Neural cell (in vitro differentiated cells): Measurements from ENCODE around the gene PICALM. TPM values are rescaled to one million over a fixed set of nuclear protein-coding genes. Genes with fewer than 3 reads are reported as not detected.

Experiments used
- H2AFZ ChIP-seq: fragments of 200-600, 300-800 bp; sonication (generic), shearing (Covaris generic); 2 replicates; pipeline ENCODE4 v1.6.0; 2014; ENCODE audit warnings: low read depth, mild to moderate bottlenecking, antibody characterized with exemption, low read length, moderate library complexity
- H3F3A ChIP-seq: fragments of 200-600 bp; shearing (Covaris generic); 2 replicates; pipeline ENCODE4 v1.6.1; 2016; ENCODE audit warnings: mild to moderate bottlenecking, moderate library complexity, mixed read lengths, antibody characterized with exemption, low read length; ENCODE audit not compliant: insufficient read depth, poor library complexity, severe bottlenecking
- H3K27ac ChIP-seq: fragments of 200-600, 300-800 bp; sonication (generic), shearing (Covaris generic); 2 replicates; pipeline ENCODE4 v1.5.1; 2014; ENCODE audit warnings: mild to moderate bottlenecking, low read length, moderate library complexity
- H3K27me3 ChIP-seq: fragments of 300-800, 200-600 bp; sonication (generic), shearing (Covaris generic); 2 replicates; pipeline ENCODE4 v1.6.0; 2014; ENCODE audit warnings: mild to moderate bottlenecking, low read depth, low read length, moderate library complexity; ENCODE audit not compliant: insufficient read depth
- H3K36me3 ChIP-seq: fragments of 300-800, 200-600 bp; sonication (generic), shearing (Covaris generic); 2 replicates; pipeline ENCODE4 v1.5.1; 2014; ENCODE audit warnings: mild to moderate bottlenecking, antibody characterized with exemption, low read length, moderate library complexity; ENCODE audit not compliant: insufficient read depth
- H3K4me2 ChIP-seq: fragments of 300-800, 200-600 bp; sonication (generic), shearing (Covaris generic); 2 replicates; pipeline ENCODE4 v1.6.0; 2014; ENCODE audit warnings: mild to moderate bottlenecking, low read length
- H3K4me3 ChIP-seq: fragments of 300-800, 200-600 bp; sonication (generic), shearing (Covaris generic); 2 replicates; pipeline ENCODE4 v1.5.1; 2014; ENCODE audit warnings: mild to moderate bottlenecking, low read length, moderate library complexity
- H3K79me2 ChIP-seq: fragments of 200-600 bp; shearing (Covaris generic); replicated peaks from 2 replicates; pipeline ENCODE4 v1.6.0; 2014; ENCODE audit warnings: mild to moderate bottlenecking, low read length, moderate library complexity; ENCODE audit not compliant: insufficient read depth
- H3K9ac ChIP-seq: fragments of 300-800, 200-600 bp; sonication (generic), shearing (Covaris generic); 2 replicates; pipeline ENCODE4 v1.6.1; 2016; ENCODE audit warnings: mild to moderate bottlenecking, low read length, mixed read lengths
- H3K9me2 ChIP-seq: fragments of 200-600 bp; shearing (Covaris generic); 2 replicates; pipeline ENCODE4 v1.6.1; 2016; ENCODE audit warnings: mild to moderate bottlenecking, low read length, mixed read lengths; ENCODE audit not compliant: insufficient read depth
- H3K9me3 ChIP-seq: fragments of 200-600, 300-800 bp; sonication (generic), shearing (Covaris generic); 2 replicates; pipeline ENCODE4 v1.6.1; 2016; ENCODE audit warnings: mild to moderate bottlenecking, mixed run types, low read length, moderate library complexity, mixed read lengths
- H4K20me1 ChIP-seq: fragments of 200-600 bp; shearing (Covaris generic); 2 replicates; pipeline ENCODE4 v1.6.1; 2016; ENCODE audit warnings: mild to moderate bottlenecking, mixed run types; ENCODE audit not compliant: insufficient read depth
- EP300 ChIP-seq: fragments of 450-650 bp; conservative IDR thresholded peaks from 2 replicates; pipeline ENCODE4 v1.6.1; 2014; ENCODE audit warnings: antibody characterized with exemption, mild to moderate bottlenecking, moderate library complexity; ENCODE audit not compliant: poor library complexity, severe bottlenecking
- EZH2 ChIP-seq: fragments of 200-600, 300-800 bp; shearing (Covaris generic), sonication (generic); IDR thresholded peaks from 2 replicates; pipeline ENCODE4 v1.6.1; 2014; ENCODE audit warnings: antibody characterized with exemption, low read length, borderline replicate concordance, mild to moderate bottlenecking; ENCODE audit not compliant: insufficient read depth, poor library complexity, severe bottlenecking
- MXI1 ChIP-seq: fragments of 450-650 bp; conservative IDR thresholded peaks from 2 replicates; pipeline ENCODE4 v1.6.1; 2014; ENCODE audit warnings: antibody characterized with exemption, mild to moderate bottlenecking; ENCODE audit not compliant: poor library complexity, severe bottlenecking
- POLR2AphosphoS5 ChIP-seq: IDR thresholded peaks from 2 replicates; pipeline ENCODE4 v1.6.1; 2012
- RAD21 ChIP-seq: fragments of 450-650 bp; conservative IDR thresholded peaks from 2 replicates; pipeline ENCODE4 v1.6.1; 2014; ENCODE audit warnings: antibody characterized with exemption, mild to moderate bottlenecking, moderate library complexity
- SMC3 ChIP-seq: fragments of 450-650 bp; conservative IDR thresholded peaks from 2 replicates; pipeline ENCODE4 v1.6.1; 2014; ENCODE audit warnings: antibody characterized with exemption, mild to moderate bottlenecking, moderate library complexity; ENCODE audit not compliant: poor library complexity
- TAF1 ChIP-seq: IDR thresholded peaks from 2 replicates; pipeline ENCODE4 v1.6.1; 2012; ENCODE audit warnings: low read depth
- polyA plus RNA-seq: library from polyadenylated mRNA; depleted of rRNA; stranded (reverse); fragments of >200 nt; gene quantifications from 2 replicates; pipeline ENCODE4 v1.2.3, GENCODE V29; 2014
- TF ChIP-seq, protein P1 (sequence below): IDR thresholded peaks from 2 replicates; pipeline ENCODE4 v1.6.1; 2012; ENCODE audit warnings: borderline replicate concordance
- TF ChIP-seq, protein P2 (sequence below): fragments of 450-650 bp; IDR thresholded peaks from 2 replicates; pipeline ENCODE4 v1.5.1; 2014; ENCODE audit warnings: antibody characterized with exemption, mild to moderate bottlenecking, moderate library complexity; ENCODE audit not compliant: poor library complexity, severe bottlenecking

The PICALM gene
- polyA plus RNA-seq, 1 donor from 2014 or later, result 161 TPM

DNA sequence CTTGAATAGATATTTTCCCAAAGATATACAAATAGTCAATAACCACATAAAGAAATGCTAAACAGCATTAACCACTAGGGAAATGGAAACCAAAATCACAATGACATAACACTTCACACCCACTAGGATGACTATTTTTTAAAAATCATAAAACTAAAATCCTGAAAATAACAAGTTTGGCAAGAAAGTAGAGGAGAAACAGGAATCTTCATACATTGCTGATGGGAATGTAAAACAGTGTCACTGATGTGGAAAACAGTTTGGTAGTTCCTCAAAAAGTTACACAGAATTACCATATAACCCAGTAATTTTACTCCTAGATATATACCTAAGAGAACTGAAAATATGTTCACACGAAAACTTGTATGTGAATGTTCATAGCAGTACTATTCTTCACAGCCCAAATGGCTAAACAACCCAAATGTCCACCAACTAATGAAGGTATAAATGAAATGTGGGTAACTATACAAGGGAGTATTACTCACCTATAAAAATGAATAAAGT lies 12.5 kb downstream of the PICALM start:
- H3K9me3 ChIP-seq, result no peaks in the 10 kb centered on the region
- no peaks in the 10 kb centered on the region for H3K27me3 ChIP-seq
- H3K4me3 ChIP-seq, result no peak overlapping the region
- no peak overlapping the region for H2AFZ ChIP-seq
- peaks cover 90% of the 10 kb centered on the region for H3K79me2 ChIP-seq
- H3K4me2 ChIP-seq, result no peak overlapping the region
- H3K27ac ChIP-seq, result no peak overlapping the region
- H3K9ac ChIP-seq, result no peak overlapping the region
- no peaks in the 10 kb centered on the region for H3K9me2 ChIP-seq
- TF ChIP-seq EP300, result no peak
- no peak for TF ChIP-seq RAD21
- H4K20me1 ChIP-seq, result peaks cover 4% of the 10 kb centered on the region
- H3F3A ChIP-seq, result no peaks in the 10 kb centered on the region
- H3K36me3 ChIP-seq, result no peaks in the 10 kb centered on the region

DNA sequence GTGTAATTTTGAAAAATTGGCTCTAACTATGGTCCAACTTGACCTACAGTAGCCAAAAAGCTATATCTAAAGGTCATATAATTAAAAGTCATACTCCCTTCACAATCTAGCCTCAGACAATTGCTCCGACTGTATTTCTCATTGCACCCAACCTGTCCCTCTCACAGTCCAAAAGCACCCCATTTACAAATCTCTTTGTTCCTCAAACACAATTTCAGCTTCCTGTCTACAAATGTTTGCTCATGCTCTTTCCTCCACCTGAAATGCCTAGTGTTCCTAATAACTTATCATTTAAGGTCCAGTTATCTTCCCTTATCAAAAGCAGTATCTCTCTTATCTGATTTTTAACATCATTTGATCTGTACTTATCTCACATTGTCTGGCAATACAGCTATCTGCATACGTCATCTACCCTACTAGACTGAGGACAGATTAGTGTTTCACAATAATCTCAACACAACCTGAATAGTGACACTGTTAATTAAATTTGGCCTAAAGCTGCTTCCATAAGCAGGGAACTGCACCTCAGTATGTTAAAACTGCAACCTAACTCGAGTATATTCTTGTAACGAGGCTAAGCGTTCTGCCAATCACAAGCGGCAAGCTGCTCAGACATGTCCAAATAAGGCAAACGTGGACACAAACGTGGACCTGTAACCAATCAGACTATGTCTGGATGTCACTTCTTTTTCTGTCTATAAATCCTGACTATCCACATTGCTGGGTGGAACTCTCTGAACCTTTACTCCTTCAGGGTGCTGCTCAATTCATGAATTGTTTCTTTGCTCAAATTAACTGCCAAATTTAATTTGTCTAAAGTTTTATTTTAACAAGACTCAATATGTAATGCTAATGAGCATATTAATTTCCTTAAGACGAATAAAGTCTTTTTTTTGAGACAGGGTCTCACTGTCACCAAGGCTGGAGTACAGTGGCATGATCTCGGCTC lies 15.9 kb downstream of the PICALM start:
- Histone ChIP-seq H4K20me1 (peaks cover 3% of the 10 kb centered on the region), H3K36me3 (no peaks in the 10 kb centered on the region), H3K9me2 (no peaks in the 10 kb centered on the region), H3K79me2 (peaks cover 89% of the 10 kb centered on the region), H3K9ac (no peak overlapping the region), H3K4me3 (no peak overlapping the region), H3K4me2 (no peak overlapping the region), H3F3A (no peaks in the 10 kb centered on the region), H3K9me3 (no peaks in the 10 kb centered on the region), H3K27ac (no peak overlapping the region), H3K27me3 (no peaks in the 10 kb centered on the region), H2AFZ (no peak overlapping the region)
- TF ChIP-seq MXI1 (no peak), EP300 (no peak), TAF1 (no peak), EZH2 (no peak), RAD21 (no peak), POLR2AphosphoS5 (no peak), SMC3 (no peak)
- TF ChIP-seq, protein P1, sequence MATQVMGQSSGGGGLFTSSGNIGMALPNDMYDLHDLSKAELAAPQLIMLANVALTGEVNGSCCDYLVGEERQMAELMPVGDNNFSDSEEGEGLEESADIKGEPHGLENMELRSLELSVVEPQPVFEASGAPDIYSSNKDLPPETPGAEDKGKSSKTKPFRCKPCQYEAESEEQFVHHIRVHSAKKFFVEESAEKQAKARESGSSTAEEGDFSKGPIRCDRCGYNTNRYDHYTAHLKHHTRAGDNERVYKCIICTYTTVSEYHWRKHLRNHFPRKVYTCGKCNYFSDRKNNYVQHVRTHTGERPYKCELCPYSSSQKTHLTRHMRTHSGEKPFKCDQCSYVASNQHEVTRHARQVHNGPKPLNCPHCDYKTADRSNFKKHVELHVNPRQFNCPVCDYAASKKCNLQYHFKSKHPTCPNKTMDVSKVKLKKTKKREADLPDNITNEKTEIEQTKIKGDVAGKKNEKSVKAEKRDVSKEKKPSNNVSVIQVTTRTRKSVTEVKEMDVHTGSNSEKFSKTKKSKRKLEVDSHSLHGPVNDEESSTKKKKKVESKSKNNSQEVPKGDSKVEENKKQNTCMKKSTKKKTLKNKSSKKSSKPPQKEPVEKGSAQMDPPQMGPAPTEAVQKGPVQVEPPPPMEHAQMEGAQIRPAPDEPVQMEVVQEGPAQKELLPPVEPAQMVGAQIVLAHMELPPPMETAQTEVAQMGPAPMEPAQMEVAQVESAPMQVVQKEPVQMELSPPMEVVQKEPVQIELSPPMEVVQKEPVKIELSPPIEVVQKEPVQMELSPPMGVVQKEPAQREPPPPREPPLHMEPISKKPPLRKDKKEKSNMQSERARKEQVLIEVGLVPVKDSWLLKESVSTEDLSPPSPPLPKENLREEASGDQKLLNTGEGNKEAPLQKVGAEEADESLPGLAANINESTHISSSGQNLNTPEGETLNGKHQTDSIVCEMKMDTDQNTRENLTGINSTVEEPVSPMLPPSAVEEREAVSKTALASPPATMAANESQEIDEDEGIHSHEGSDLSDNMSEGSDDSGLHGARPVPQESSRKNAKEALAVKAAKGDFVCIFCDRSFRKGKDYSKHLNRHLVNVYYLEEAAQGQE, result no peak
- TF ChIP-seq, protein P2, sequence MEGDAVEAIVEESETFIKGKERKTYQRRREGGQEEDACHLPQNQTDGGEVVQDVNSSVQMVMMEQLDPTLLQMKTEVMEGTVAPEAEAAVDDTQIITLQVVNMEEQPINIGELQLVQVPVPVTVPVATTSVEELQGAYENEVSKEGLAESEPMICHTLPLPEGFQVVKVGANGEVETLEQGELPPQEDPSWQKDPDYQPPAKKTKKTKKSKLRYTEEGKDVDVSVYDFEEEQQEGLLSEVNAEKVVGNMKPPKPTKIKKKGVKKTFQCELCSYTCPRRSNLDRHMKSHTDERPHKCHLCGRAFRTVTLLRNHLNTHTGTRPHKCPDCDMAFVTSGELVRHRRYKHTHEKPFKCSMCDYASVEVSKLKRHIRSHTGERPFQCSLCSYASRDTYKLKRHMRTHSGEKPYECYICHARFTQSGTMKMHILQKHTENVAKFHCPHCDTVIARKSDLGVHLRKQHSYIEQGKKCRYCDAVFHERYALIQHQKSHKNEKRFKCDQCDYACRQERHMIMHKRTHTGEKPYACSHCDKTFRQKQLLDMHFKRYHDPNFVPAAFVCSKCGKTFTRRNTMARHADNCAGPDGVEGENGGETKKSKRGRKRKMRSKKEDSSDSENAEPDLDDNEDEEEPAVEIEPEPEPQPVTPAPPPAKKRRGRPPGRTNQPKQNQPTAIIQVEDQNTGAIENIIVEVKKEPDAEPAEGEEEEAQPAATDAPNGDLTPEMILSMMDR, result no peak
